Nephron (organoid): ENCODE data around the gene CNGA3.

ENCODE experiments used
- H3K27ac Mint-ChIP-seq, 3 experiments: 2 replicates each; pipeline ENCODE4 v1.8.0; 2020; ENCODE audit warnings: mixed read lengths in 3 of 3, mild to moderate bottlenecking in 2 of 3, moderate library complexity in 1 of 3
- H3K27me3 Mint-ChIP-seq: 2 replicates; pipeline ENCODE4 v1.8.0; 2021; ENCODE audit warnings: low read depth, mild to moderate bottlenecking, moderate library complexity, mixed read lengths
- H3K36me3 Mint-ChIP-seq: 2 replicates; pipeline ENCODE4 v1.8.0; 2020; ENCODE audit warnings: low read depth, mixed read lengths
- H3K4me1 Mint-ChIP-seq: 2 replicates; pipeline ENCODE4 v1.8.0; 2020; ENCODE audit warnings: mixed read lengths
- H3K4me3 Mint-ChIP-seq, 3 experiments: 2 replicates each; pipeline ENCODE4 v1.8.0; 2020; ENCODE audit warnings: mild to moderate bottlenecking in 3 of 3, mixed read lengths in 3 of 3, moderate library complexity in 2 of 3
- H3K9me3 Mint-ChIP-seq: 2 replicates; pipeline ENCODE4 v1.8.0; 2020; ENCODE audit warnings: mixed read lengths
- TF ChIP-seq, protein P1 (sequence below), 3 experiments: fragments of 200-600 bp; sonication (generic); IDR thresholded peaks; one replicate each; pipeline ENCODE4 v1.5.0; 2021; ENCODE audit warnings: antibody characterized with exemption in 3 of 3; ENCODE audit not compliant: unreplicated experiment in 3 of 3

Gene CNGA3

DNA sequence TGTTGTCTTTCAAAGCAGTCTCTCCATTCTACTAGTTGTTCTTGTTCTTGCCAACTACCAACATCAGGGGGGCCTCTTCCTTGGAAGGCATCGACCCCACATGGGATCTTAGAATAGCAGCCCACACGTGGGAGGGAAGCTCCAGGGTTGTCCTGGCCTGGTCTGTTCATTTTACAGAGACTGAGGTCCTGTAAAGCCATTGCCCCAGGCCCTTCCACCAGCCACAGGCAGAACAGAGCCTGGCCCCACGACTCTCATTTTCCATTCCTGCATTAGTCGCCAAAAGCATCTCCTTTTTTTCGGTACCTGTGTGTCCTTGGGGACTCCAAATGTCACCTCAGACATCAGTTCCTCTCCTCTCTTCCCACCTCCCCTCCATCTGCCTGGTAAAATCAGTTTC, 28.0 kb downstream of the CNGA3 start:
- Mint-ChIP-seq H3K27ac (no peak overlapping the region), H3K4me1 (peaks cover 35% of the 10 kb centered on the region), H3K4me3 (no peak overlapping the region), H3K36me3 (no peaks in the 10 kb centered on the region), H3K27me3 (peaks cover 34% of the 10 kb centered on the region), H3K9me3 (no peaks in the 10 kb centered on the region)
- TF ChIP-seq, protein P1, sequence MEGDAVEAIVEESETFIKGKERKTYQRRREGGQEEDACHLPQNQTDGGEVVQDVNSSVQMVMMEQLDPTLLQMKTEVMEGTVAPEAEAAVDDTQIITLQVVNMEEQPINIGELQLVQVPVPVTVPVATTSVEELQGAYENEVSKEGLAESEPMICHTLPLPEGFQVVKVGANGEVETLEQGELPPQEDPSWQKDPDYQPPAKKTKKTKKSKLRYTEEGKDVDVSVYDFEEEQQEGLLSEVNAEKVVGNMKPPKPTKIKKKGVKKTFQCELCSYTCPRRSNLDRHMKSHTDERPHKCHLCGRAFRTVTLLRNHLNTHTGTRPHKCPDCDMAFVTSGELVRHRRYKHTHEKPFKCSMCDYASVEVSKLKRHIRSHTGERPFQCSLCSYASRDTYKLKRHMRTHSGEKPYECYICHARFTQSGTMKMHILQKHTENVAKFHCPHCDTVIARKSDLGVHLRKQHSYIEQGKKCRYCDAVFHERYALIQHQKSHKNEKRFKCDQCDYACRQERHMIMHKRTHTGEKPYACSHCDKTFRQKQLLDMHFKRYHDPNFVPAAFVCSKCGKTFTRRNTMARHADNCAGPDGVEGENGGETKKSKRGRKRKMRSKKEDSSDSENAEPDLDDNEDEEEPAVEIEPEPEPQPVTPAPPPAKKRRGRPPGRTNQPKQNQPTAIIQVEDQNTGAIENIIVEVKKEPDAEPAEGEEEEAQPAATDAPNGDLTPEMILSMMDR (IDR thresholded peaks at IDR 0.05; ENCODE audit: unreplicated experiment in 3 of 3), result no peak

DNA sequence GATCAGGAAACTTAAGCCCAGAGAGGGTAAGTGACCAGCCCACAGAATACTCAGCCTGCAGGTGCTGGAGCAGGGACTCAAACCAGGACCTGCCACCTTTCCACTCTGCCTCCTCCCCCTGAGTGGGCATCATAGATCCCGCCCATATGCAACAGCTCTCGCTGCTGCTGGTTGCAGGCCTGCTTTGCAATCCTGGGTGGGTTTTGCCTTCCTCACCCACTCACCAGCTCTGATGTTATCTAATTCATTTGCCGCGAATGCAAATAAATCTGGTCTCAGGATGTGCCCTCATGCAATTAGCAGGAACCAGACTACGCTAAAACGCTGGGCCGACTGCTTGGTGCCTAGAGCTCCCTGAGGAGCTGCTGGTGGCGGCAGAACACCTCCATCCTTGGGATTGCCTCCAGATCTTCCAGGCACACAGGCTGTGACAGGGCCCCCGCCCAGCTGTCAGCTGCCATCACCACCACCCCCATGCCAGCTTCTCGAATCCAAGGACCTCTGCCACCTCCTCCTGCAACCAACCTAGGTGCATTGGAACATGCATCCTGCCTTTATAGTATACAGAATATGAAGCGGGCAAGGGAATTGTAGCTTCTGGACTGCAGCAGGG, 28.8 kb downstream of the CNGA3 start:
- Mint-ChIP-seq H3K27me3 (peaks cover 34% of the 10 kb centered on the region), H3K4me1 (peaks cover 35% of the 10 kb centered on the region), H3K27ac (no peak overlapping the region), H3K4me3 (no peak overlapping the region), H3K36me3 (no peaks in the 10 kb centered on the region), H3K9me3 (no peaks in the 10 kb centered on the region)
- TF ChIP-seq, protein P1 (IDR thresholded peaks at IDR 0.05; ENCODE audit: unreplicated experiment in 3 of 3), result no peak

GRCh38 chr2:98376301-98376910, 30.1 kb downstream of the CNGA3 start:
- peaks cover 44% of the 10 kb centered on the region for H3K27me3 Mint-ChIP-seq
- peak overlapping the region in 1 of 3 experiments; percentile 18 for H3K4me3 Mint-ChIP-seq
- H3K36me3 Mint-ChIP-seq, result no peaks in the 10 kb centered on the region
- peaks cover 35% of the 10 kb centered on the region for H3K4me1 Mint-ChIP-seq
- H3K9me3 Mint-ChIP-seq, result no peaks in the 10 kb centered on the region
- TF ChIP-seq, protein P1 (IDR thresholded peaks at IDR 0.05; ENCODE audit: unreplicated experiment in 3 of 3), result no peak
- H3K27ac Mint-ChIP-seq, result peak overlapping the region; percentile 3 to 82 (median 17)

DNA sequence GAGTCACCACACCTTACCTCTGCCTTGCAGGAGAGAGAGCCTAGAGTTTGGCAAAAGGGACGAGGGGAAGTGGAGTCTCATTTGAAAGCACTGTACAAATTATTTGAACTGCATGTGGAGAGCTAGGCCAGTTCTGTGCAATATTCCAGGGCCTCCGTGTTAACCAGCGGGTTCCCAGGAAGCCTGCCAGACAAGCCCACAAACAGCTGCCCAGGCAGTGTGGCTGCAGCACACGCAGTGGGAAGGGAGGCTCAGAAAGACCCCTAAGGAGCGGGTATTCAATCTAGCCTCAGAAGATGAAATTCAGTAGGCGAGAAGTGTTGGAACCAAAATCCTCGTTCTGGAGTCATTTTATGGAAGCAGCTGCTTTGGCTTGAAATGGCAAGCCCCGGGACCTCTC, 30.7 kb downstream of the CNGA3 start:
- Mint-ChIP-seq H3K4me3 (peak overlapping the region in 1 of 3 experiments; percentile 21), H3K27ac (peak overlapping the region; percentile 3 to 82 (median 17)), H3K27me3 (peaks cover 50% of the 10 kb centered on the region), H3K9me3 (no peaks in the 10 kb centered on the region), H3K4me1 (peaks cover 35% of the 10 kb centered on the region), H3K36me3 (no peaks in the 10 kb centered on the region)
- TF ChIP-seq, protein P1 (IDR thresholded peaks at IDR 0.05; ENCODE audit: unreplicated experiment in 3 of 3), result no peak

DNA sequence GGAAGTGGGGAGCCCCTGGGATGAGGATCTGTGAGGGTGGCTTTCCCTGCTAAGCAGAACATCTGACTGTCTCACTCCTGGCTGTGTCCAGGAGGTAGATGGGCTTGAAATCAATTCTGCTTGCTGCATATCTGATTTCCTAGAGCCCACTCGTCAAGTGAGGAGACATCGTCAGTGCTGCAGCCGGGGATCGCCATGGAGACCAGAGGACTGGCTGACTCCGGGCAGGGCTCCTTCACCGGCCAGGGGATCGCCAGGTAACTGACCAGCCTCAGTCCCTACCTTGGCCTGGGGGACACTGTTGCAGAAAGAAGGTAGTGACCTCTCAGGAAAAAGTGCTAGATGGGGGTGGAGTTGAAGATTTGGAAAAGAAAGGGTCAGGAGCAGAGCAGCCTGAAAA, 31.3 kb downstream of the CNGA3 start:
- peak overlapping the region in 1 of 3 experiments; percentile 55 for H3K27ac Mint-ChIP-seq
- peaks cover 38% of the 10 kb centered on the region for H3K4me1 Mint-ChIP-seq
- H3K36me3 Mint-ChIP-seq, result no peaks in the 10 kb centered on the region
- no peaks in the 10 kb centered on the region for H3K9me3 Mint-ChIP-seq
- peaks cover 55% of the 10 kb centered on the region for H3K27me3 Mint-ChIP-seq
- TF ChIP-seq, protein P1 (IDR thresholded peaks at IDR 0.05; ENCODE audit: unreplicated experiment in 3 of 3), result no peak
- H3K4me3 Mint-ChIP-seq, result peak overlapping the region in 2 of 3 experiments; percentile 60 to 64

DNA sequence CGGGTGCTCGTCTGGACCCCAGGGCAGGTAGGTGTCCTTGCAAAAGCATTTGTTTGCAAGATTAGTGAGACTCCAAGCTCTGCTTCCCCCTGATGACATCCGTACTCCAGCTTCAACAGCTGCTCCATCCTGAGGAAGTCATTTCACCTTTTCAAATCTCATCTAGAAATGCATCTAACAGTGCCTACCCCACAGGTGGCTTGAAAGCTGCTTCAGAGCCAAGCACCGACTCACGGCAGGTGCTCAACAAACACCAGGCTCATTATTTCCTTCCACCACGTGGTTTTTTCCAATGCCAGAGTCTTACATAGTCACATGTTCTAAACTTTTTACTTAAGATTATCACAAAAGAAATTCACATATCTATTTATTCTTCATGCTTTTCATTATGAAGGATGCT, 31.9 kb downstream of the CNGA3 start:
- H3K27me3 Mint-ChIP-seq, result peaks cover 53% of the 10 kb centered on the region
- no peaks in the 10 kb centered on the region for H3K36me3 Mint-ChIP-seq
- peak overlapping the region in 1 of 3 experiments; percentile 1 for H3K27ac Mint-ChIP-seq
- peaks cover 40% of the 10 kb centered on the region for H3K4me1 Mint-ChIP-seq
- H3K4me3 Mint-ChIP-seq, result peak overlapping the region in 1 of 3 experiments; percentile 50
- TF ChIP-seq, protein P1 (IDR thresholded peaks at IDR 0.05; ENCODE audit: unreplicated experiment in 3 of 3), result no peak
- no peaks in the 10 kb centered on the region for H3K9me3 Mint-ChIP-seq
